ENCODE data around the gene PRKCH. TPM values are rescaled to one million over a fixed set of nuclear protein-coding genes. Genes with fewer than 3 reads are reported as not detected.

The PRKCH gene
- total and polyA plus RNA-seq, 9 of the 15 experiments (the other 6 are each of a cell fraction or from before 2014, with no cell fraction given), result 0.61 to 4.4 (median 4.0) TPM

GRCh38 chr14:61552241-61552640 lies 230.9 kb downstream of the PRKCH start (continued):
- TF ChIP-seq MGA (IDR thresholded peaks at IDR 0.05) (peak; percentile 29; the same call in 1 of the 2 replicates), SIX5 (IDR thresholded peaks at IDR 0.05; ENCODE audit: borderline replicate concordance in 1 of 2, insufficient read depth in 1 of 2, low read depth in 1 of 2, low read length in 2 of 2) (no peak), KLF1 (tag; IDR thresholded peaks at IDR 0.05) (no peak), TARDBP (IDR thresholded peaks at IDR 0.05) (no peak), TCF15 (CRISPR knock-in tag; IDR thresholded peaks at IDR 0.05) (0 out of 2 replicates have a peak, but pooled peaks have one; percentile 19), BMI1 (IDR thresholded peaks at IDR 0.05; ENCODE audit: low read length) (no peak), CLOCK (CRISPR knock-in tag; IDR thresholded peaks at IDR 0.05; ENCODE audit: borderline replicate concordance) (no peak), NFRKB (IDR thresholded peaks at IDR 0.05; ENCODE audit: low read depth) (peak; percentile 43; the same call in 1 of the 2 replicates)
